ENCODE data around the gene UBE2R2.

The UBE2R2 gene

GRCh38 chr9:33905137-33905536 lies 88.2 kb downstream of the UBE2R2 start:
- TF ChIP-seq, protein P1, sequence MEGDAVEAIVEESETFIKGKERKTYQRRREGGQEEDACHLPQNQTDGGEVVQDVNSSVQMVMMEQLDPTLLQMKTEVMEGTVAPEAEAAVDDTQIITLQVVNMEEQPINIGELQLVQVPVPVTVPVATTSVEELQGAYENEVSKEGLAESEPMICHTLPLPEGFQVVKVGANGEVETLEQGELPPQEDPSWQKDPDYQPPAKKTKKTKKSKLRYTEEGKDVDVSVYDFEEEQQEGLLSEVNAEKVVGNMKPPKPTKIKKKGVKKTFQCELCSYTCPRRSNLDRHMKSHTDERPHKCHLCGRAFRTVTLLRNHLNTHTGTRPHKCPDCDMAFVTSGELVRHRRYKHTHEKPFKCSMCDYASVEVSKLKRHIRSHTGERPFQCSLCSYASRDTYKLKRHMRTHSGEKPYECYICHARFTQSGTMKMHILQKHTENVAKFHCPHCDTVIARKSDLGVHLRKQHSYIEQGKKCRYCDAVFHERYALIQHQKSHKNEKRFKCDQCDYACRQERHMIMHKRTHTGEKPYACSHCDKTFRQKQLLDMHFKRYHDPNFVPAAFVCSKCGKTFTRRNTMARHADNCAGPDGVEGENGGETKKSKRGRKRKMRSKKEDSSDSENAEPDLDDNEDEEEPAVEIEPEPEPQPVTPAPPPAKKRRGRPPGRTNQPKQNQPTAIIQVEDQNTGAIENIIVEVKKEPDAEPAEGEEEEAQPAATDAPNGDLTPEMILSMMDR (IDR thresholded peaks at IDR 0.05) = no peak

DNA sequence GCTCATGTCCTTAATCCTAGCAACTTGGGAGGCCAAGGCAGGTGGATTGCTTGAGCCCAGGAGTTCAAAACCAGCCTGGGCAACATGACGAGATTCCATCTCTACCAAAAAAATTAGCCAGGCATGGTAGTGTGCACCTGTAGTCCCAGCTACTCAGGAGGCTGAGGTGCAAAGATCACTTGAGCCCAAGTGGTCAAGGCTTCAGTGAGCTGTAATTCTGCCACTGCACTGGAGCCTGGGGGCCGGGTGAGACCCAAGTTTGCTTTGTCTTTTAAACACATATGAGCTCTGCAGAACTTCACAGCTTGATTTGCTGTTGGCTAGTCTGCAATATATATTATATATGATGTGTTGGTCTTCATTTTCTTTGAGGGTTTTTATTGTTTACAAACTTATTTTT lies 89.8 kb downstream of the UBE2R2 start:
- TF ChIP-seq, protein P1 (IDR thresholded peaks at IDR 0.05) = no peak

DNA sequence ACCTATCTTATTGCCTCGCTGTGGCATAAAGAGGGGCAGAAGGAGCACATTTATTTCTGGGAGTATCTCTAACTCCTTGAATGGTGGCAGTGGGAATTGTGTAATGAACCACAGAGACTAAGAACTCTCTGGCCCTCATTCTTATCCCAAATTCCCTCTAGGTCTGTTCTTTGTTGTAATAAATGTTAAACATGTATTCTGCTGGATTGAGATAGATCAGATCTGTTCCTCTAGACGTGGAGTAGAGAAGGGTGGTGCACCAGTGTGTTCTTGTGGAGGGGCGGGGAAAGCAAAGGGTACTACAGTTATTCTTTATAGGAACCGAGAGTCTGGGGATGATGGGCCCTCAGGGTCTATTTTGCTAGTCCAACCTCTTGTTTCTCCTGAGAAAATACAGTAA lies 90.4 kb downstream of the UBE2R2 start:
- TF ChIP-seq, protein P1 (IDR thresholded peaks at IDR 0.05) = no peak

DNA sequence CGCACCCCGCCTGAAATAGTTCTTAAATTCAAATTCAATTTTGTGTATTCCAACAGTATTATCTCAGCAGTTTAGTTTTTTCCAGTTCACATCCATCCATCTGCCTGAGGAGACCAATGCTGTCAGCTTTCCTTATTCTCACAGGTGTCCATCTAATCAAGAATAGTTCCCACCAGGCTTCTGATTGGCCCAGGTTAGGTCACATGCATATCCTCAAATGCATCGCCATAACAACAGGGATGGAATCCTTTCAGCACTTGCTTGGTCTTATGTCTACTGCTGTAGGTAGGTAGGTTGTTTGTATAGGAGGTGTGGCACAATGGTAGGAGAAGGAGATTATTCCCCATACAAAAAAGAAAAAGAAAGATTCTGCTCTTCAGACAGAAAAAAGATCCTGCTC lies 91.2 kb downstream of the UBE2R2 start:
- TF ChIP-seq, protein P1 (IDR thresholded peaks at IDR 0.05) = no peak

DNA sequence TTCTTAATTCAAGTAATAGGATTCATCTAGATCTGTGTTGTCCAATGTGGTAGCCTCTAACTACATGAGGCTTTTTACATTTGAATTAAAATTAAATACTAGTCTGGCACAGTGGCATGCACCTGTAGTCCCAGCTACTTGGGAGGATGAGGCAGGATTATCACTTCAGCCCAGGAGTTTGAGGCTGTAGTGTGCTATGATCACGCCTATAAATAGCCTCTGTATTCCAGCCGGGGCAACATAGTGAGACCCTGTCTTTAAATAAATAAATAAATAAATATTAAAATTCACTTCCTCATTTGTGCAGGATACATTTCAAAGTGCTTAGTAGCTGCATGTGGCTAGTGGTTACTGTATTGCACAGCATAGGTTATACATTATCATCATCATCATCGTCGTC lies 91.8 kb downstream of the UBE2R2 start:
- TF ChIP-seq, protein P1 (IDR thresholded peaks at IDR 0.05) = no peak

GRCh38 chr9:33913541-33913940 lies 96.6 kb downstream of the UBE2R2 start:
- TF ChIP-seq, protein P1 (IDR thresholded peaks at IDR 0.05) = no peak

- TF ChIP-seq, protein P1 (IDR thresholded peaks at IDR 0.05) = no peak
Observed at GRCh38 chr9:33914887-33915628, 98.1 kb downstream of the UBE2R2 start.

GRCh38 chr9:33917036-33917435 lies 100.1 kb downstream of the UBE2R2 start:
- TF ChIP-seq, protein P1 (IDR thresholded peaks at IDR 0.05) = no peak
